Activated CD4-positive, alpha-beta T cell treated with anti-CD3 and anti-CD28 coated beads, Interleukin-2, amount 10 ng/mL, durations not matched to agents 24 days and 14 days (primary cell): ENCODE measurements around the gene FBN1. TPM values are rescaled to one million over a fixed set of nuclear protein-coding genes. Genes with fewer than 3 reads are reported as not detected.

Source experiments
- DNase-seq: peaks from one replicate; pipeline ENCODE4 v3.0.0; 2022
- H3K27ac Mint-ChIP-seq: one replicate; pipeline ENCODE4 v1.8.0; 2022; ENCODE audit warnings: mild to moderate bottlenecking, mixed read lengths
- H3K27me3 Mint-ChIP-seq: one replicate; pipeline ENCODE4 v1.8.0; 2022; ENCODE audit warnings: mixed read lengths
- H3K36me3 Mint-ChIP-seq: one replicate; pipeline ENCODE4 v1.8.0; 2022; ENCODE audit warnings: low read depth, mild to moderate bottlenecking, mixed read lengths
- H3K4me1 Mint-ChIP-seq: one replicate; pipeline ENCODE4 v1.8.0; 2021; ENCODE audit warnings: mixed read lengths
- H3K4me3 Mint-ChIP-seq: one replicate; pipeline ENCODE4 v1.8.0; 2022; ENCODE audit warnings: mild to moderate bottlenecking, moderate library complexity, mixed read lengths
- H3K9me3 Mint-ChIP-seq: one replicate; pipeline ENCODE4 v1.8.0; 2021; ENCODE audit warnings: mixed read lengths
- intact Hi-C: fragments of 100-400 bp; cut with micrococcal nuclease; formaldehyde crosslinking; loops from one replicate; pipeline ENCODE4 v1.15.1; 2023
- total RNA-seq: library from RNA; stranded (reverse); gene quantifications from 2 replicates; pipeline ENCODE4 v1.2.3, GENCODE V29; 2022

The FBN1 gene
- total RNA-seq, 1 donor from 2014 or later = 1.0 TPM

DNA sequence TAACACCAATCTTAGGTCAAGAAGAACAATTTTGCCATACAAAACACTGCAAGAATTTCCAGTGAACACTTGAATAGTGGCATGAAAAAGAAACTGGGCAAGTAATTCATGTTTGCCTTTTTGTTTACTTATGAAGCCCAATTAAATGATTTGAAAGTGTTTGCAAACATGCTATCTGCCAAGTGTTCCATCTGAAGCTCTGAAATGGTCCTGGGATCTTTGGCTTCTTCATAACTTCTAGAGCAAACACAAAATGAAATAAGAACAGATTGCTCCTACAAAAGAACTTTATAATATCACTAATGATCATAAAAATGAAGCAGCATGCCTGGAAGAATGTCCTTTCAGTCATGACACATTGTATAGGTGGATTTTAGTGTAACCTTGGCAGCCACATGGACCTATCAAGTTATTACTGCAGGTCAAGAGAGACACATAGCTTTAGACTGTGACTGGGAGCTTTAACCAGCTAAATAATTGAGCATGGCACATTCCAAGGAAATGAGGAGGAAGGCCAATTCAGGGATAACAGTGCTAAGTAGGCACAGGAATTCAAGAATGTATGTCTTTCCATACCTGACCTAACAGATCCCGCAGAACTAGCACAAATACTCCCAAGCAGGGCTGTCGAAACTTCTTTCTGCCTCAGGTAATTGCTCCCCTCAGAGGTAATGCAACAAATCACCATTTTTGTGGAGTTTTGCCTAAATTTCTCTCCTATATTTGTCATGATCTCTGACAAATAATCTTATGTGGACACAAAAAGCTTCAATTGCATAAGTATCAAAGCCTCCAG, 169.7 kb downstream of the FBN1 start:
- Mint-ChIP-seq H3K4me1 (no peaks in the 10 kb centered on the region), H3K36me3 (no peaks in the 10 kb centered on the region), H3K9me3 (no peaks in the 10 kb centered on the region), H3K27me3 (no peaks in the 10 kb centered on the region), H3K4me3 (no peak overlapping the region), H3K27ac (no peak overlapping the region)
- no peak for DNase-seq
- intact Hi-C loops = no loop called here

DNA sequence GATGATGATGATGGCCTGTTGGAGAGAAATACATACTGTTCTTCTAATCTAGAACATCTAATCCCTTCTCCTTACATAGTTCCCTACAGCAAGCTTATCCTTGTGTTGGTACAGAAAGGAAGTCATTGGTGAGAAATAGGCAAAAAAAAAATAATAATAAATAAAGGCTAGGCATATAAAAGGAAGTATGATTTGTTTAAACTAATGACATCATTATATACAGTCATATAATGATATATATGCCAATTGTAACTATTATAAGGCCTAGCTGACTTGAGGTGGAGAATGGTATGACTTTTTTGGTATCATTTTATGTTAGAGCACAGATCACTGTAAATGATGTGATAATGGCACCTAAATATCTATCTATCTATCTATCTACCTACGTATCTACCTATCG, 171.8 kb downstream of the FBN1 start:
- no peaks in the 10 kb centered on the region for H3K4me1 Mint-ChIP-seq
- no peaks in the 10 kb centered on the region for H3K36me3 Mint-ChIP-seq
- no peaks in the 10 kb centered on the region for H3K9me3 Mint-ChIP-seq
- H3K27me3 Mint-ChIP-seq = no peaks in the 10 kb centered on the region
- no peak for DNase-seq
- no peak overlapping the region for H3K27ac Mint-ChIP-seq
- intact Hi-C loops = no loop called here
- H3K4me3 Mint-ChIP-seq = no peak overlapping the region

DNA sequence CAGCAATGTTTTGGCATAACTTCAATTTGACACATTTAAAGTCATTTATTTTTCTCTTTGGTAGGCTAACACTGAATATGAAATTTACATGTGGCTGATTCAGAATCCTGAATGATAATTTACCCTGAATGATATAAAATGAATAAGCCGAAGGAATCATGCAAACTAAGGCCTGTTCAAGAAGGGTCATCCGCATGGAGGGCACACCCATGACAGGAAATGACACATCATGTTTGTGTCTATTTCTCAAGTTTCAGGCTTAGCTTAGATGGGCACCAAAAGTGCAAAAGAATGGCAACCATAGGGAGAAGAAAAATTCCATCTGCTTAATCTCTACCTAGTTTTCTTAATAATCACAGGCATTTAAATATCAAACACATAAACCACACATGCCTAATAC, 172.8 kb downstream of the FBN1 start:
- no peak for DNase-seq
- Mint-ChIP-seq H3K36me3 (no peaks in the 10 kb centered on the region), H3K4me1 (no peaks in the 10 kb centered on the region), H3K4me3 (no peak overlapping the region), H3K27me3 (no peaks in the 10 kb centered on the region), H3K9me3 (no peaks in the 10 kb centered on the region), H3K27ac (no peak overlapping the region)
- intact Hi-C loops = no loop called here

DNA sequence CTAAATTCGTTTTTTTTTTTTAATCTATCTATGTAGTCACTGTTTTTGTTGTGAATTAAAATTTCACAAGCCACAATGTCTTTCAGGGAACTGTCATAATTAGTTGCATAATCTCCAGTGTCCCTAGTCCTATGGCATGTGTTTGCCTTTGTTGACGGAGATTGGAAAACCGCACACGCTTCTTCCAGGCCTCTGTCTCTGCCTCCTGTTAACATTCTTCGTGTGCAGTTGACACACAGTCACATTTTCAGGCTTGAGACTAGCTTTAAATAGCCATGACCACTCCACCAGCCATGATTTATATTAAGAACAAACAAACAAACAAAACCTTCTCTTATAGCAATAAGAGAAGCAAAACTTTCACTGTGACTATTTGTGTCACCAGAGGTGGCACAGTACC, 174.4 kb downstream of the FBN1 start:
- no peaks in the 10 kb centered on the region for H3K9me3 Mint-ChIP-seq
- H3K27me3 Mint-ChIP-seq = no peaks in the 10 kb centered on the region
- H3K4me1 Mint-ChIP-seq = no peaks in the 10 kb centered on the region
- H3K27ac Mint-ChIP-seq = no peak overlapping the region
- no peak overlapping the region for H3K4me3 Mint-ChIP-seq
- H3K36me3 Mint-ChIP-seq = no peaks in the 10 kb centered on the region
- intact Hi-C loops = no loop called here
- DNase-seq = no peak

DNA sequence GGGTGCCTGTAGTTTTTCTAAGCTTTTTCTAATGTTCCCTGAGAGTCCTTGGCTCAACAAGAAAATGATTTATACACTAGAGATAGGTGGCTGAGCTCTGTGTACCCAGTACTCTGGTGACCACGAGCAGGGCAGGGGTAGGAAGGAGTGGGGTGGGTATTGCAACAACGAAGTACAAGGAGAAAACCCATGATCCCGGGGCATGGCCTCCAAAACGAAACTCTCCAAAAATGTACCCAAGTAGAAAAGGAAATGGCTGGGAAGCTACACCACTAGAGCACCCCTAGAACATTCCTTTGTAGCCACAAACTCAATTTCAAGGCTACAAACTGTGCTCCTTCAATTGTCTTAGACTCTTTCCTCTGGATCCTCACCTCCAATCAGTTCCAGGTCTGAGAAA, 175.4 kb downstream of the FBN1 start:
- Mint-ChIP-seq H3K27ac (no peak overlapping the region), H3K9me3 (no peaks in the 10 kb centered on the region), H3K27me3 (no peaks in the 10 kb centered on the region), H3K4me1 (no peaks in the 10 kb centered on the region), H3K36me3 (no peaks in the 10 kb centered on the region), H3K4me3 (no peak overlapping the region)
- DNase-seq = no peak
- intact Hi-C loops = no loop called here

DNA sequence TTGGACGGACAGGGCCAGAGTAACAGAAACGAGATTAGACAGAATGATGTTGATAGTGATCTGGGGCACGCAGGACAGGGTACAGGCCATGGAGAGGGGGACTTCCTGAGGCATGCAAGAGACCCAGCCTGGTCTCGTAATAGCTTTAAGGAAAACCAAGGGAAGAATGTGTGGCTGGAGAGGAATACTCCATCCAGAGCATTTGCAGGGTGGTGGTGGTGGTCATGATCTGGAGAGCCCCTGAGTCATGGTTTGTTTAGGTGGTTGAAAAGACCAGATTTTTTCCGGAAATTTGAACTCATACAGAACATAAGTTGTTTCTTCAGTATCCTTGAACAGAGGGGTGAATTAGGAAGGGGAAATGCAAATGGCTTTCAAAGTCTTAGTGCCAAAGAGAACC, 175.8 kb downstream of the FBN1 start:
- Mint-ChIP-seq H3K9me3 (no peaks in the 10 kb centered on the region), H3K27me3 (no peaks in the 10 kb centered on the region), H3K27ac (no peak overlapping the region), H3K4me3 (no peak overlapping the region), H3K36me3 (no peaks in the 10 kb centered on the region), H3K4me1 (no peaks in the 10 kb centered on the region)
- intact Hi-C loops = no loop called here
- DNase-seq = no peak

DNA sequence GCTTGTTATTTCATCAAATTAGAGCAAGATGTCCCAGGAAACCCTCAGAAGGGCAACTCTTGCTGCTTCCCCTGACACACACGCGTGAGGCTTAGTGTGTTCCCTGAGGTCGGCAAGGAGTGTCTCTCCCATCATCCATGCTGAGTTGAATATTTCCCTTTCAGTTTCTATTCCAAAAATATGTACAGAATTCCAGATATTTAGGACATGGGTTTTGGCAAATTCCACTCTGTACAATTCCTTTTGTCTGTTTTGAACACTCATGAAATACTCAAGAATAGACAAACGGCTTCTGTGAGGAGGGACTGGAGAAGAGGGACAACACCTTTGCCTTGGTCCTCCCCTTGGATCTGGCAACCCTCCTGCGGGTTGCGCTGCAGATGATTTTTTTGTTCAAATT, 176.2 kb downstream of the FBN1 start:
- Mint-ChIP-seq H3K27me3 (no peaks in the 10 kb centered on the region), H3K4me3 (no peak overlapping the region), H3K27ac (no peak overlapping the region), H3K9me3 (no peaks in the 10 kb centered on the region), H3K4me1 (no peaks in the 10 kb centered on the region), H3K36me3 (no peaks in the 10 kb centered on the region)
- no peak for DNase-seq
- intact Hi-C loops = no loop called here

DNA sequence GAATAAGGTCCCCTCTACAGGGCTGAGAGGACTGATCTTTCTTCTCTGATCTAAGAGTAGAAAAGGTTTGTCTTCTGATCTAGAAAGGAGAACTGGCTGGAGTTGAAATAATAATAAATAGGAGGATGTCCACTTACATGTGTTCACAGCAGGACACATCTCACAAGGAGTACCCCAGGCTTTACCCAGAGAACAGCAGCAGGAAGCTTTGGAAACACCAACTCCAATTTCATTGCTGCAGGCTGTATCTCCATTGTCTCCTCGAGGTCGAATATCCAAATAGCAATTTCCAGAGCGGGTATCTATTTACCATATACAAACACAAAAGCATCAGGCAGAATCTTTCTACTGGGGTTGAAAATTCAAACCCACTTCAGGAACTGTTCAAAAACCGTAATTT, 177.7 kb downstream of the FBN1 start:
- no peaks in the 10 kb centered on the region for H3K36me3 Mint-ChIP-seq
- no peaks in the 10 kb centered on the region for H3K27me3 Mint-ChIP-seq
- intact Hi-C loops = no loop called here
- no peak overlapping the region for H3K27ac Mint-ChIP-seq
- H3K9me3 Mint-ChIP-seq = no peaks in the 10 kb centered on the region
- no peak for DNase-seq
- H3K4me1 Mint-ChIP-seq = no peaks in the 10 kb centered on the region
- H3K4me3 Mint-ChIP-seq = no peak overlapping the region

DNA sequence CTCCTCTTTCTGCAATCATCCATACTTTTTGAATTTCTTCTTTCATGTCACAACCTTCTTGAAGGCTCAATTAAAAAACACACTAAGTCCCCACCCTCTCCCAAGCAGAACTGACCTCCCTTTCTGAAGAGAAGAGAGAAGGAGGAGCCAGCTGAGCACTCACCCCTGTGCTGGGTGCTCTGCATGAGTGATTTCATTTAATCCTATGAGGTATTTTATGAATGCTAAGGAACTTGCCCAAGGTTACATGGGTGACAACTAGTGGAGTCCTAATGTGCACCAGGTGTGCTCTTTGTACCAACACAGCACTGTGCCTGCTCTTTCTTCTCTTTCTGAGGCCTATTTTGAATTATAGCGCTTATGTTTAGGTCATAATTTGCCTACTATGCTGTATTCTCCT, 178.7 kb downstream of the FBN1 start:
- Mint-ChIP-seq H3K36me3 (no peaks in the 10 kb centered on the region), H3K9me3 (no peaks in the 10 kb centered on the region), H3K4me1 (no peaks in the 10 kb centered on the region), H3K27me3 (no peaks in the 10 kb centered on the region), H3K4me3 (no peak overlapping the region), H3K27ac (no peak overlapping the region)
- DNase-seq = no peak
- intact Hi-C loops = no loop called here

DNA sequence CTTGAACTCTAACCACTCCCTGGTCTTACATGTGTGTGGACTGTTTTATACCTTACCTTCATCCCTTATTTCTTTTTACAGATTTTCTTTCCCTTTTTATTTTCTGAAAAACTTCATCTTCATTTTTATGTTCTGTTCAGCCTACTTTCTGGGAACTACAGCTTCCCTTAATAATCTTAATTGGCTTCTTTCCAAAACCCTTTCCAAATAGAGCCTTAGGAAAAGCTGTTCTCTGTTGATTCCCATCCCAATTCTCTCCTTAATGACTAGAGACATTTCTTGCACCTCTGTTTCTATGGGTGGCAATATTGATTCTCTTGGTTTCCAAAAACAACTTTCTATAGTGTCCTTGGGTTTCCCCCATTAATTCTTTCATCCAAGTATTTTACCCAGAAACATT, 179.4 kb downstream of the FBN1 start:
- H3K9me3 Mint-ChIP-seq = no peaks in the 10 kb centered on the region
- no peaks in the 10 kb centered on the region for H3K4me1 Mint-ChIP-seq
- intact Hi-C loops = no loop called here
- no peaks in the 10 kb centered on the region for H3K27me3 Mint-ChIP-seq
- H3K4me3 Mint-ChIP-seq = no peak overlapping the region
- no peak overlapping the region for H3K27ac Mint-ChIP-seq
- no peaks in the 10 kb centered on the region for H3K36me3 Mint-ChIP-seq
- no peak for DNase-seq

DNA sequence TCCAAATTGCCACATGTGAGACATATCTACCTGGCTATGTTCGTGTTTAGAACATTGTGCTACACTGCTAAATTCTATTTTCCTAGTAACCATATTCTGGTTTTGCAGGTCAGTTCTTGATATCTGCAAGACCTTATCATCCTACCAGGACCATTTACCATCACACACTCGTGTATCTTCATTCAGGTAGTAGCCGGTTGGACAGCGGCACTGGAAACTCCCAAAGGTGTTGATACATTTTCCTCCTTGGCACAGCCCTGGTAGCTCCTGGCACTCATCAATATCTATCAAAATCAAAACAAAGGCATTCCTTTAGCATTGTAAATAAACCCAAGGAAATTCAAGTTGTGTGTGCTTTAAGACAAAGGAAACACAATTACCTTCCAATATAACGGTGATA, 180.1 kb downstream of the FBN1 start:
- no peaks in the 10 kb centered on the region for H3K9me3 Mint-ChIP-seq
- no peak overlapping the region for H3K4me3 Mint-ChIP-seq
- H3K4me1 Mint-ChIP-seq = no peaks in the 10 kb centered on the region
- no peaks in the 10 kb centered on the region for H3K36me3 Mint-ChIP-seq
- intact Hi-C loops = no loop called here
- H3K27me3 Mint-ChIP-seq = no peaks in the 10 kb centered on the region
- no peak for DNase-seq
- H3K27ac Mint-ChIP-seq = no peak overlapping the region

DNA sequence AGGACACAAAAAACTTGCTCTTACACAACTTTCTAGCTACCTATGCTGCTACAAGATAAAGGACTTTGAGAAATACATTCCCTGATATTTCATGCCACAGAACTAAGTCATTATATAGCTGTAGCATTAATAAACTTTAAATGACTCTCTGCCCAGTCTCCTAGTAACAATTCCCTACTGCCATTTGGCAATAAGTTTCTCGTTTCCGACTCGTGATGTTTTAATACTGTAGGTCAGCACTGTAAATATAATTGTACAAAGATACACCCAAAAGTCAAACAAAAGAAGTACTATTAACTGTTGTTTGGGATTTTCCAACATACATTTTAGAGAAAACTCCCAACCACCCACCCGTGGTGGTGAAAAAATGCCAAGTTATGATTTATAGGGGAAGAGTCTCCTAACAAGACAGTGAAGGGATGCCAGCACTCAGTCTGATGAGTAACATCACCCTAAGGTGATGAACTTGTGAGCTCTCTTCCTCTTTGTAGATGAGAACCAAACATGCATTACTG, 182.1 kb downstream of the FBN1 start:
- Mint-ChIP-seq H3K36me3 (no peaks in the 10 kb centered on the region), H3K9me3 (no peaks in the 10 kb centered on the region), H3K4me1 (no peaks in the 10 kb centered on the region), H3K27ac (no peak overlapping the region), H3K4me3 (no peak overlapping the region), H3K27me3 (no peaks in the 10 kb centered on the region)
- intact Hi-C loops = no loop called here
- no peak for DNase-seq

DNA sequence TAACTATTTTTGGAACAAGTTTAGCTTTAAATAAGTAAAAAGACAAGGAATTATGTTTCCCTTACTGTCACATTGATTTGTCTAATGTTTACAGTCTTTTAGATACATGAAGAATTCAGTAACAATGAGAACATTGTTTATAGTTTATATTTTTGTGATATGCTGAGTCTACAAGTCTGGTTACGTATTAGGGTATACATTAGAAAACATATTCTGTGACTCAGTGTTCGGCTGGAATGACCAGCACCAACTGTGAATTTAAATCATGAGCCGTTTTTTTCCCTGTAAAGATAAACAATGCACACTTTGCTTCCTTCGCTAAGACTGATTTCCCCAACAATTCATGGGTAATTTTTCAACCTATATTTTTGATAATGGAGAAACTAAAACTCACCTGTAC, 182.8 kb downstream of the FBN1 start:
- Mint-ChIP-seq H3K27me3 (no peaks in the 10 kb centered on the region), H3K4me1 (no peaks in the 10 kb centered on the region), H3K27ac (no peak overlapping the region), H3K4me3 (no peak overlapping the region), H3K9me3 (no peaks in the 10 kb centered on the region), H3K36me3 (no peaks in the 10 kb centered on the region)
- no peak for DNase-seq
- intact Hi-C loops = no loop called here

DNA sequence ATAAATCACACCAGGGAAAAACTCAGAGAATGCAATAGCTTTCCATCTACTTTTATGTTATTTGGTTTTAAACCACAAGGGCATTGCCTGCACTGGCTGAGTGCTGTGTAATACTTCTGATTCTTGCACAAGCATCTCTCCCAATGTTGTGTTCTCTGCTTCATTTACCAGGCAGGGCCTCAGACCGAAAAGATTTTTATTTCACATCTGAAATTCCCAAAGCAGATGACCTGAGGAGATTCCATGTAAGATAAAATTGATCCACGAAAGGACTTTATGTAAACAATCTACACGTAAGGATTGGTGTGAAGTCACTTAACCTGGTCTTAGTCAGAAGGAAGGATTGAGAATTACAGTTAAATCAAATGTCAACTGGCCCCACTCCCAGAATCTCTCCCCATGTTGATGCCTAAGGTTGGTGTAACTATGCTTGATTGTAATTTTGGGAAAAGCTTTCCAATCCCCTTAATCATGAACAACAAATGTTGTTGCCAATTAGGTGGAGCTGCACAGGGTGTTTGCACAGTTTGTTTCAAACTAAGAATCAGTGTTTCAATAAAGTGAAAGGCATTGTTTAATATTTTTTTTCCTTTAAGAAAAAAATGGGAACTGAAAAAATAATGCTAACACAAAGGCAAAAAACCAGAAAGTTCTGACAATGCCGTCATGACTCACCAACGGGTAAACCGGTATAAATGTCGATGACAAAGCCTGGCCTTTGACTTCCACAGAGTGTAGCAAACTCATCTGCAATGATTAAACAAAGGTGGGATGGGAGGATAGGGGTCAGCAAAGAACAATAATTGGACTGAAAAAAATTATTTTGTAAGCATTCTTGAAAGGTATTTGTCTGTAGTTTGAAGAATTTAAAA, 185.7 kb downstream of the FBN1 start:
- no peaks in the 10 kb centered on the region for H3K36me3 Mint-ChIP-seq
- intact Hi-C loops = no loop called here
- no peak overlapping the region for H3K4me3 Mint-ChIP-seq
- no peaks in the 10 kb centered on the region for H3K27me3 Mint-ChIP-seq
- no peak overlapping the region for H3K27ac Mint-ChIP-seq
- no peaks in the 10 kb centered on the region for H3K9me3 Mint-ChIP-seq
- DNase-seq = no peak
- no peaks in the 10 kb centered on the region for H3K4me1 Mint-ChIP-seq
